Neural progenitor cell (in vitro differentiated cells): ENCODE results near the gene ATAT1.

ENCODE experiments used
- CTCF ChIP-seq: fragments of 200-600 bp; sonication (generic); IDR thresholded peaks from 2 replicates; pipeline ENCODE4 v1.5.1; 2017; ENCODE audit warnings: antibody characterized with exemption, mild to moderate bottlenecking
- EZH2 ChIP-seq: fragments of 200-600 bp; sonication (generic); IDR thresholded peaks from 2 replicates; pipeline ENCODE4 v1.6.1; 2017; ENCODE audit warnings: antibody characterized with exemption, mild to moderate bottlenecking, moderate library complexity
- EZH2phosphoT487 ChIP-seq: fragments of 200-600 bp; sonication (generic); IDR thresholded peaks from 2 replicates; pipeline ENCODE4 v1.6.1; 2017; ENCODE audit warnings: antibody characterized with exemption

GRCh38 chr6:30610065-30610464, 16.6 kb upstream of the ATAT1 start:
- TF ChIP-seq EZH2 = no peak
- no peak for TF ChIP-seq CTCF
- no peak for TF ChIP-seq EZH2phosphoT487
